NCI-H2081 (cell line): ENCODE measurements around the gene SLC38A10.
A peak's percentile ranks its signal among the peaks of the same experiment; 100 is the strongest.

Experiments used
- DNase-seq, 2 experiments: peaks; one replicate each; lab custom pipeline; 2025; lab: John Stamatoyannopoulos, UW

The SLC38A10 gene

GRCh38 chr17:81277946-81278693 is 17.0 kb downstream of the SLC38A10 start:
- DNase-seq = no peak

- DNase-seq = peak; percentile 46 to 78
These were observed 17.7 kb downstream of the SLC38A10 start for GRCh38 chr17:81277421-81277820.

DNA sequence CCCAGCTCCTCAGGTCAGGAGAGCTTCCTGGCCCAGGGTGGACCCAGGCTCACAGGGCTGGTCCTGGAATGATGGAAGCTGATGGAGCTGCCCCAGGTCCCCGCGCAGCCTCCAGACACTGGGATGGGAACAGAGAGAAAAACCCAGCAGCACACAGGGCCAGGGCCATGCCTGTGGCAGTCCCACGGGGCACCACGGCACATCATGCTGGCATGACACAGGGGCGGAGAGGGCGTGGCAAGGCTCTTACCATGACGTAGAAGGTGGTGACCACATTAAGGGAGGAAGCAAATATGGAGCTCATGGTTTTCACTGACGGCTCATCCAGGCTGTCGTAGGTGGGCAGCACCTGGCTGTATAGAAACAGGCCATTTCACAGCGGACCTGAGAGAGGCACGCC is 18.3 kb downstream of the SLC38A10 start:
- DNase-seq = no peak

DNA sequence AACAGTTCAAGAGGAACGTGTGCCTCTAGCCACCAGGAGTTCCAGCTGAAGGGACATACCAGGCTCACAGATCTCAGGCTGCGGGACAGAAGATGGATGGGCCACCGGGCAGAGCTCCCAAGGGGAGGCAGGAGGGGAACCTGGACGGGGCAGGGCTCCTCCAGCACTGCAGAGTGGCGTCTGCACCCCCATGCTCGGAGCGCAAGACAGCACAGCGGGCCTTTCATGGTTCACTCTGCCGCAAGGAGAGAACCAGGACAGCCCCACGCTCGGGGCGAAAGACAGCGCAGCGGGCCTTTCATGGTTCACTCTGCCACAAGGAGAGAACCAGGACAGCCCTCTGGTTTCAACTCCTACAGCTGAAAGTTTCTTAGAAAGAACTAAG is 20.6 kb downstream of the SLC38A10 start:
- no peak for DNase-seq

DNA sequence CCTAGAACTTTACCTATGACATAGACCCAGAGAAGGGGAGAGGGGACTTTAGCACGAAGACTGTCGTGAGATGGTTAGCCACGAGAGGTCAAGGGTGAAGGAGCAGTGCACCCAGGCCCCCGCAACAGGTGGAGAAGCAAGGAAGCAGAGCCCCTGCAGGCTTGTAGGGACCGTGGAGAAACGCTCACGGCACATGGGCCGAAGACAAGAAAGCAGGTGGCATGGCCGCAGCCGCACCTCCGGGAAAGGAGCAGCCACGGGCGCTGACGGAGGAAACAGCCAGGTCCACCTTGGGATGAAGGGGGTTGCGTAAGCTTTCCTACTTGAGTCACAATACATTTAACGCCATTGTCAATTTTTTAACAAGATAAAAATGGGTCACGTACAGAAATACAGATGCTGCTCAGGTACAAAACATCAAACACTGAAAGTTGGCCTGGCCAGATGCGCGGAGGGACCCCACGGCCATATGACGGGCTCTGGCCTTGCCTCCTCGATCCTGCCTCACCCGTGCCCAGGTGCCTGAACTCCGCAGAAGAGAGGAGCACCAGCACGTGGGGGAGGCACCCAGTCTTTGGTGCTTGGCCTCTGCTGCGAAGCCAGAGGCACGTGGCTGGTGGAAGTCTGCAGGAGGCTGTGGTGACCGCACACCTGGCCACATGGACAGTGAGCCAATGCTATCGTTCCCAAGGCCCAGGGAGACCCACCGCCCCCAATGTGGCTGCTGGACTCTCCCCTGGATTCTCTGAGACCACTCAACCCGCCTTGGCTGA is 21.2 kb downstream of the SLC38A10 start:
- DNase-seq = no peak

DNA sequence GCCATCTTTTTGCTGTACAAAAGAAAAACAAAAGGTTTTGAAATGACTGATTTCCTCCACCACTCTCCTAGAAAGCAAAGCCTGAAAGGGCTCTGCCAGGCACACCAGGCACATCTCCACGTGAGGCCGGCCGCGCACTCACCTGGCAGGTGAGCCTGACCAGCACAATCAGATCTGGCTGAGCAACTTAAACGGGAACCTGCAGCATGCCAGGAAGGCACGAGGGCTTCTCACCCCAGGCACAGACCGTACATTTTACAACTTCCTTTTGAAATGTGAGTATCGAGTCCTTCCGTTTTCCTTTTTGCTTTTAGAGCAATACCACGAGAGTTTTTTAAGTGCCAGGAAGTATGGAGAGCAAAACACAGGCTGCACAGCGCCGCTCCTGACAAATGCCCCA is 22.5 kb downstream of the SLC38A10 start:
- DNase-seq = peak in 1 of 2 experiments; percentile 54

- DNase-seq = peak in 1 of 2 experiments; percentile 21
These were observed 23.9 kb downstream of the SLC38A10 start for GRCh38 chr17:81271226-81271625.

DNA sequence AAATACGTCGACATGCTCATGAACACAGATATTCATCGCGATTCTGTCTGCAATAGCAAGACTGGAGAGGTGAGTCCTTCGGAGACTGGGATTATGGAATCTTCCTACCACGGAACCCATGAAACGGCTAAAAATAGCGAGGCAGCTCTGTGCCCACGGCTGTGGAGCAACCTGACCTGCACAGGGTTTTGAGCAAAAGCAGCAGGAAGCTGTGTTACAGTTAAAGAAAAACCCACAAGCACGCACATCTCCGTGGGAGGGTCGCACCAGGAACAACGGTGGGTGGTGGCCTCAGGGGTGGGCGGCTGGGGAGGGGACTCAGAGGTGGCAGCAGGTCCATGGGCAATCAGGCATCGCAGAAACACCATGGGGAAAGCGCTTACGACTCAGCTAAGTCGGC is 24.8 kb downstream of the SLC38A10 start:
- DNase-seq = no peak

DNA sequence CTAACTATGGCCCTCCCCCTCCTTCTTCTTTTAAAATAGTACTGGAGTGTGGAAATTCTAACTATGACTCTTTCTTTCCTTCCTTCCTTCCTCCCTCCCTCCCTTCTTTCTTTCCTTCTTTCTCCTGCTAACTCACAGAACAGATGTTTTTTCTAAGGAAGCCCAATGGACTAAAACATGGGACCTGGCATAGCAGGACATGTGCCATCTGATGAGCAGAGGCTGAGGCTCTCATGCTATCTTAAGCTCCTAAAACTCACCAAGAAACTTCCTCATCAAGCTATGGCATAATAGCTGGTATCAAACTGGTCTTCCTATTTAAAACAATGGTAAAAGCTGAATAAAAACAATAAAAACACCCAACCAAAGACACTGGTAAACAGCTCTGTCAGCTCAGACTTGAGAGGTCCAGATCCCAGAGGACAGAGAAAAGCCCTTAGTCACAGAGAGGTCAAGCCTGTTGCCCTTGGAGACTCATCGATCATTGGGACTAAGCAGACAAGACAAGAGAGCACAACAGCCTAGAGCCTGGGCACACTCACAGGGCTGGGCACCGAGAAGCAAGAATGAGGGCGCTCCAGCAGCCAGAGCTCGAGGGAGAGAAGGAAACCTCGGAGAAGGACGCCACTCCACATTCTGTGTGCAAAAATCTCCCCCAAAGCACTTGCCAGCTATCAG is 27.6 kb downstream of the SLC38A10 start:
- DNase-seq = no peak

GRCh38 chr17:81265576-81265975 is 29.5 kb downstream of the SLC38A10 start:
- DNase-seq = no peak

- no peak for DNase-seq
These were observed 30.5 kb downstream of the SLC38A10 start for GRCh38 chr17:81264640-81265039.

DNA sequence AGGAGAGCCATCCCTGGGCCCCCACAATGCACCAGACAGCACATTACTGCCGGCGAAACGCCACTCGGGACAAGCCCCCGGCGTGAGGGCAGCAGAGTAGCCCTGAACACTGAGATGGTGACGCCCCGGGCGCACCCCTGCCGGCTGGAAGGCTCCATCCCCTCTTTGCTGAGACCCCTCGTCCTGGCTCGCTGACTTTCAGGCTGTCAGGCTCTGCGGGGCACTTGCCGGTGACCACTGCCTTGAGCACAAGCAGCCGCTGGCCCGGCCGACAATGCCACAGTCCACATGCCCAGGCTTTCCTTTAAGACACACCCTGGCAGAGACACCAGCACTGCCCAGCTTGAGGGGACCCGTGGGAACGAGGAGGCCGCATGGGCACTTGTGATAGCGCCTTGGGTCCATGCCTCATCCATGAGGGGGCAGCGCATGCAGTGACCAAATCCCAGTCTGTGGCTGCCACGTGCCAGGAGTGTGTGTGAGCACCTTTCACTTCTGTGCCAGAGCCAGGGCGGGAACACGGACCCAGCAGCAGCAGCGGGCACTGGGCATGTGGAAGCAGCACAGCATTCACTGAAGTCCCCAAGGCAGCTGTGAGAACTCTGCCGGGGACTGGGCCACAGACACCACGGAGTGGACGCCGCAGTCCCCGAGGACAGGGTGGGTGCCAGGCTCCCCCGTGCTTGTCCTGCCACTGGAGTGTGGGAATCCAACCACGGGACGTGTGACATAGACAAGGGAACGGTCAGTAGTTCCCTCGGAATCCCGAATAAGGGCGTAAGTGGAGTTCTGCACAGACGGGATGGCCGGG is 31.5 kb downstream of the SLC38A10 start:
- DNase-seq = no peak

- DNase-seq = no peak
These were observed 33.3 kb downstream of the SLC38A10 start for GRCh38 chr17:81261582-81262336.

DNA sequence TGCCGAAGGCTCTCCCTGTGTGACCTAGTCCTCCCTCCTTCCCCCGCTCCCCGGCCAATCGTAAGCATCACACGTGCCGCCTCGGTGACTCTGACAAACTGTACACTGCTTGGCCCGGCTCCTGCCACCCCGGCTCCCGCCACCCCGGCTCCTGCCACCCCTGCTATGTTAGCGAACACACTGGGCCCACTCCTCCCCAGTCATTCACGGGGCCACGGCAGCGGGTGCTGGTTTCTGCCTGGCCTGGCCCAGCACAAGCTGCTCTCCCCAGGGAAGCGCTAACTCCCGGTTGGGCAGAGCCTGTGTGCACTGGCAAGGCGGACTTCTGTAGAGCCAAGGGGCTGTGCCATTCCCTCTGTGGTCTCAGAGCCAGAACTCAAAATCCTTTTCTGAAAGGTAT is 34.0 kb downstream of the SLC38A10 start:
- DNase-seq = no peak

DNA sequence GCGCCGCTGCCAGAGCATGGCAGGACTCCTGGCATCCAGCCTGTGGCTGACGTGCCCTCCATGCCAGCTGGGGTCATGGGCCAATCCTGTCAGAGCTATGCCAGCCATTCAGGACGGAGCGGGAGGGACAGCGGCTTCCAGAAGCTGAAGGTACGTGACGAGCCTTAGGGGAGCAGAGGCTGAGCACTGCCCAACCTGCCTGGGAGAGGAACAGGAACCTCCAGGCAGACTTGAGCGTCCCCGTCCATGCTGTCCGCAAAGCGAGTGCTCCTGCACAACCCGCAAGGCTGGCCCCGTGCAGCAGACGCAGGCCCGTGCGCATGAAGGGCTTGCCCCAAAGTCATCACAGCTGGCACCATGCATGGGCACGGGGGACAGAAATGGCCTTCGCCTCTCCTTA is 34.5 kb downstream of the SLC38A10 start:
- DNase-seq = no peak

- no peak for DNase-seq
These were observed 34.9 kb downstream of the SLC38A10 start for GRCh38 chr17:81260171-81260570.

DNA sequence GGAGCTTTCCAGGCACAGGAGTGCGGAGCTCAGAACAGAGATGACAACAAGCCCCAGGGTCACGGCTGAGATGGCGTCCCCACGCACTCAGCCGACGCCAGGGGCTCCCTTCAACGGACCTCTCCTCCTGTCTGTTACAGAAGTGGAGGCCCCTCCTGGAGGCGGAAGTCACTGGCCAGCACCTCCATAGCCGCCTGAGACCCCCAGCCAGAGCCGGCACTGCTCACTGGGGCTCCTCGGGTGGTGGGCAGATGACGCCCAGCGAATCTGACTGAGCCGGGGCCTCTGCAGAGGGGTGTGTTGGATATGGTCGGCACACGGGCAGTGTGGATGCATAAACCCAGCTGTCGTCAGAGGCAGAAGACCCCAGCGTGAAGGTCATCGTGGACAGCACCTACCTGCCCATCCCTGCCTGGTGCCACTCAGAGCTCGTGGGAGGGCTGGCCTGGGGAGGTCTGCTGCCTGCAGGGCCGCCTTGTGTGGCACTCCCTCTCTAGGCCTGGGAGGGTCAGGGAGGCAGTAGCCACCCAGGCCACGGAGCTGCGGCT is 36.0 kb downstream of the SLC38A10 start:
- no peak for DNase-seq

DNA sequence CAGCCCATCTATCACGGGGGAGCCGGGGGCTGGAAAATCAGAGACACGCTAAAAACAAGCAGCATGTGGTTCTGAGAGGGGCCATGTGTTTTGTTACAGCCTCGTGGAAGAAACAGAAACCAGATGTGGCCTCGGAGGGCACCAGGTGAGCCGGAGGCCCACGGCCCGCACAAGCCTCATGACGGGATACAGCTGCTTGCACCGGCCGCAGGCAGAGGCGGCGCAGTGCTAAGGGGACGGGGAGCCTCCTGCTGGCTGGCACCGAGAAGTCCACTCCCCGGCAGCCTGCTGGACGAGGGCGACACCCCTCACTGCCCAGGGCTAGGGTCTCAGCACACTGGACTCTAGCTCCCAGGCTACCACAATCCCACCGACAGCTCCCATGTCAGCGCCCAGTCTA is 36.8 kb downstream of the SLC38A10 start:
- DNase-seq = no peak

DNA sequence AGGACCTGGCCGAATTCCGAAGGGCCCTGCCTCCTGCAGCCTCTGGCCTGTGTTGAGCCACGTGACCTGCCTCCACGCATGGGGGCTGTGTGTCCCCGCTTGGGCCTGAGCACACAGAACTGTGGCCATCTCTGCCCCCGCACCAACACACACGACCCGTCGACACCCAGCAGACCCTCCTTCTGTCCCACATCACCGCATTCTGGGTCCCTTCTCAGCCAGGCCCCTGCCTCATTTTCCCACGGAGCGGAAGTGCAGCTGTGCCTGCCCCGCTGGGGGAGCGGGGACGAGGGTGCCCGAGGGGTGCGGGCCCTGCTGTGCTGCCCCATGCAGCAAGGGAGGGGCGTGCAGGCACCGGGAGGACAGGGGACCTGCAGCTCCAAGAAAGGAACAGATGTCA is 37.6 kb downstream of the SLC38A10 start:
- no peak for DNase-seq

DNA sequence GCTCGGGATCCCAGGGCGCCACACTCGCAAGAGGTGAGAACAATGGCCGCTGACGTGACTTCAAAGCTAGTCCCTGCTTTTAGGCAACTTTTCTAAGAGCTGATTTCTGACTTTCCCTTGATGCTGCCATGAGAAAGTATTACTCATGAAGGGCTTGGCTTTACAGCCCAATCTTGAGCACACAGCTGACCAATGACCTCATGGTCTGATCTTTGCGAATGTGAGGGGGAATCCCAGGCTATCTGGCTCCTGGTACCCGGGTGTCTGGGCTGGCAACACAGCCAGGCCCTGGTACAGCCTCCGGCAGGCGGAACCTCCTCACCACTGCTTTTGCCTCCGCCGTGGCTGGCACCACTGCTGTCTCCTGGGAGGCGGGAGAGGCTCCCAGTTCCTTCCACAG is 38.5 kb downstream of the SLC38A10 start:
- DNase-seq = no peak
